ENCODE results near the gene PCSK6. TPM values are rescaled to one million over a fixed set of nuclear protein-coding genes. Genes with fewer than 3 reads are reported as not detected.

PCSK6 gene
- polyA plus RNA-seq, 1 experiment: 0.29 TPM

DNA sequence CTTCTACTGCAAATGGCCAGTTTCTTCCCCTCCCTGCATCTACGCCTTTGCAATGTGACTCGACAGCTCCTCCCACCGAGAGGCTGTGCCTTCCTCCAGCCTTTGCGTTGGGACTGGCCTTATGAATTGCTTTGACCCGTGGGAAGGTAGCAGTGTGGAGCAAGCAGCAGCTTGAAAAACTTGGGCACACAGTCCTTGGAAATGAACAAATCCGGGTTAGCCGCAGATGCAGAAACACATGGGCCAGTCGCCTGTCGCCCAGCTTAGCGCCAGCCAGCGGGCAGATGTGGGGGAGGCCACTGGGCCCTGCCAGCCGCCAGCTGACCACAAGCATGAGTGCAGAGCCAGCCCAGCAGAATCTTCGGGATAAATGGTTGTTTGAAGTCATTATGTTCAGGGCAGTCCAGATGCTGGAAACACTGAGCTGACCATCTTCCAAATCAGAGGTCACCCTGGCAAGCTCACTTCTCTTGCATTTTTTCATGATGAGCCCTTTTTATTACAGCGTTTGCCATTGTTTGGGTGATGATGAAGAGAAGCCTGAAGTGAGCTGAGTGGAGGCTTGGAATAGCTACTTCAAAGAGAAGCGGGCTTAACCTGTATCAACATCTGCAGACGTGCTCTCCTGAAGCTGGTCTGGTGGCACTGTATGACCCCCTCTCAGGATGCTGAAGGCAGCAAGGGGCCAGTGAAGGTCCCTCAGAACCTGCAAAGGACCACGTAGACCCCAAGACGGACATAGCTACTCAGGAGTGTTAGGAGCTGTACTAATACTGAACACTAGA lies 222.0 kb downstream of the PCSK6 start:
- H3K36me3 ChIP-seq (ENCODE audit: control insufficient read depth, insufficient read depth, low read length): peaks cover 16% of the 10 kb centered on the region
- POLR2A ChIA-PET: interaction anchor here (0.6 to 0.9 kb wide), 2 partner anchors 9 to 198 kb away, joined by 3 read pairs; no protein-coding TSS in a partner anchor
- TF ChIP-seq, protein P1, sequence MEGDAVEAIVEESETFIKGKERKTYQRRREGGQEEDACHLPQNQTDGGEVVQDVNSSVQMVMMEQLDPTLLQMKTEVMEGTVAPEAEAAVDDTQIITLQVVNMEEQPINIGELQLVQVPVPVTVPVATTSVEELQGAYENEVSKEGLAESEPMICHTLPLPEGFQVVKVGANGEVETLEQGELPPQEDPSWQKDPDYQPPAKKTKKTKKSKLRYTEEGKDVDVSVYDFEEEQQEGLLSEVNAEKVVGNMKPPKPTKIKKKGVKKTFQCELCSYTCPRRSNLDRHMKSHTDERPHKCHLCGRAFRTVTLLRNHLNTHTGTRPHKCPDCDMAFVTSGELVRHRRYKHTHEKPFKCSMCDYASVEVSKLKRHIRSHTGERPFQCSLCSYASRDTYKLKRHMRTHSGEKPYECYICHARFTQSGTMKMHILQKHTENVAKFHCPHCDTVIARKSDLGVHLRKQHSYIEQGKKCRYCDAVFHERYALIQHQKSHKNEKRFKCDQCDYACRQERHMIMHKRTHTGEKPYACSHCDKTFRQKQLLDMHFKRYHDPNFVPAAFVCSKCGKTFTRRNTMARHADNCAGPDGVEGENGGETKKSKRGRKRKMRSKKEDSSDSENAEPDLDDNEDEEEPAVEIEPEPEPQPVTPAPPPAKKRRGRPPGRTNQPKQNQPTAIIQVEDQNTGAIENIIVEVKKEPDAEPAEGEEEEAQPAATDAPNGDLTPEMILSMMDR (IDR thresholded peaks at IDR 0.05; ENCODE audit: insufficient read depth, low read depth, low read length): no peak
- CTCF ChIA-PET: interaction anchor here (0.7 to 2.5 kb wide), 10 partner anchors 9 to 350 kb away, joined by 3 to 11 read pairs (median 6); partner anchors contain the start of gene CHSY1
- no peak overlapping the region for H3K4me3 ChIP-seq (ENCODE audit: low read depth, low read length)
- H3K27me3 ChIP-seq (ENCODE audit: control insufficient read depth, insufficient read depth, low read length): no peaks in the 10 kb centered on the region
- peak; percentile 69 for DNase-seq (ENCODE audit: low read depth)

DNA sequence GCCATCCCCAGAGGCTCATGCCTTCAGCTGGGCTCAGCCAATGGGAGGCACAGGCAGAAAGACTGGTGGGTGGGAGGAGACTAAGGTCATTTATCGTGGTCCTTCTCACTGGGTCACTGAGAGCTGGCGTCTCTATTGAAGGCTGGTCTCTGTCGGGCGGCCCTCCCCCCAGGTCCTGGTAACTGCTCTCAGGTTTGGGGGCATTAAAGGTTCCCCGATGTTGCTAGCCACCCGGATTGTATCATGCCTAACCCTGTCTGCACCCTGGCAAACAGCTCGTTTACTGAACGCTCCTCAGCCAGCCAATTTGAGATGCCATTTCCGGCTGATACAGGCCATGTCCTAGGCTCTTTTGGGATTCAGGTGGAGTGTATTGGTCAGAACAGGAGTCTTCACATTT lies 222.7 kb downstream of the PCSK6 start:
- Histone ChIP-seq H3K27me3 (ENCODE audit: control insufficient read depth, insufficient read depth, low read length) (no peaks in the 10 kb centered on the region), H3K4me3 (ENCODE audit: low read depth, low read length) (no peak overlapping the region), H3K36me3 (ENCODE audit: control insufficient read depth, insufficient read depth, low read length) (peaks cover 13% of the 10 kb centered on the region)
- TF ChIP-seq, protein P1 (IDR thresholded peaks at IDR 0.05; ENCODE audit: insufficient read depth, low read depth, low read length): no peak
- ChIA-PET CTCF (interaction anchor here (1.0 to 2.5 kb wide), 7 partner anchors 8 to 350 kb away, joined by 3 to 11 read pairs (median 8); partner anchors contain the start of gene CHSY1), POLR2A (interaction anchor here (0.6 to 0.9 kb wide), 3 partner anchors 9 to 197 kb away, joined by 3 to 4 read pairs (median 3); no protein-coding TSS in a partner anchor)
- DNase-seq (ENCODE audit: low read depth): no peak

DNA sequence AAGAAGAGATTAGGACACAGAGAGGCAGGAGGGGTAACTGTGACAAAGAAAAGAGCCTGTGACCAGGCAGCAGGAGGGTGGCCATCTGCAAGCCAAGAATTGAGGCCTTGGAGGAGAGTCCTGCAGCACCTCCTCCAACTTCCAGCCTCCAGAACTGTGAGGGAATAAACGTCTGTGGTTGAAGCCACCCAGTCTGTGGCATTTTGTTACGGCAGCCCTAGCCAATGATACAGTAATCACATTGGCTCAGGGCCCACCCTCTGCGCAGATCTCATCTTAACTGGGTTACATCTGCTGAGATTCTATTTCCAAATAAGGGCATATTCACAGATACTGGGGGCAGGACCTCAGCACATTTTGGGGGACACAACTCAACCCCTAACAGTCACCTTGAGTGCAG lies 223.5 kb downstream of the PCSK6 start:
- H3K36me3 ChIP-seq (ENCODE audit: control insufficient read depth, insufficient read depth, low read length): peaks cover 8% of the 10 kb centered on the region
- ChIA-PET CTCF (interaction anchor here (1.7 to 2.3 kb wide), 2 partner anchors 10 to 349 kb away, joined by 8 to 10 read pairs; no protein-coding TSS in a partner anchor), POLR2A (no interaction called here)
- no peaks in the 10 kb centered on the region for H3K27me3 ChIP-seq (ENCODE audit: control insufficient read depth, insufficient read depth, low read length)
- no peak for DNase-seq (ENCODE audit: low read depth)
- TF ChIP-seq, protein P1 (IDR thresholded peaks at IDR 0.05; ENCODE audit: insufficient read depth, low read depth, low read length): no peak
- no peak overlapping the region for H3K4me3 ChIP-seq (ENCODE audit: low read depth, low read length)

DNA sequence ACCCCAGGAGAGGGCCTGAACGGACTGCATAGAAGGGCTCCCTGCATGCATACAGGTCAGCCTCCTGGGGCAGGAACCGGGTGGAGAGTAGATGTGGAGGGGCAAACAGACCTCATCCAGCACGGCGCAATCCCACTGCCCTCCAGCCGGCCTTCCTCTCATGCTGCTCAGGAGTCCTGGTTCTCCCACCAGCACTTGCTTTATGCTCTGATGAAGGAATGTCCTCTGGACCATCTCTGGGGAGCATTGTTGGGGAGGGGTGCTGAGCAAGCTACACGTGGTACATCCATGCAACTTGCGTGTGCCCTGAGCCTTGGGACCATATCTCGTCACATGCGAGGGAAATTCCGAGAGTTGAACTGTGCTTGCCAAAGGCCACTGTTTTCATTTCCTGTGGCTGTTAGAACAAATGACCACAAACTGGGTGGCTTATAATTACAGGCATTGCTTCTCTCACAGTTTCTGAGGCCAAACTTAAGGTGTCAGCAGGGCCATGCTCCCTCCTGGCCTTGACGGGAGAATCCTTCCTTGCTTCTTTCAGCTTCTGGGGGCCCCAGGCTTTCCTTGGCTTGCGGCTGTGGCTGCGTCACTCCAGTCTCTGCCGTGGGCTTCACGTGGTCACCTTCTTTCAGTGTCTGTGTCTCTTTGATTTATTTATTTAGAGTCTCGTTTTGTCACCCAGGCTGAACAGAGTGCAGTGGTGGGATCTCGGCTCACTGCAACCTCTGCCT lies 224.4 kb downstream of the PCSK6 start:
- DNase-seq (ENCODE audit: low read depth): no peak

More for the DNA sequence above, 224.4 kb downstream of the PCSK6 start:
- H3K36me3 ChIP-seq (ENCODE audit: control insufficient read depth, insufficient read depth, low read length): peaks cover 4% of the 10 kb centered on the region; the same call in 1 of the 2 replicates
- no peak overlapping the region for H3K4me3 ChIP-seq (ENCODE audit: low read depth, low read length)
- no peaks in the 10 kb centered on the region for H3K27me3 ChIP-seq (ENCODE audit: control insufficient read depth, insufficient read depth, low read length)
- TF ChIP-seq, protein P1 (IDR thresholded peaks at IDR 0.05; ENCODE audit: insufficient read depth, low read depth, low read length): no peak
- POLR2A ChIA-PET: no interaction called here
- CTCF ChIA-PET: no interaction called here

All from BJ (cell line).